VCaP (cell line): ENCODE results near the gene MTFMT.

Source experiments
- H3K27ac ChIP-seq: fragments of 450-650 bp; 2 replicates; pipeline ENCODE4 v1.5.1; 2017
- TF ChIP-seq, protein P1 (sequence below): fragments of 450-650 bp; conservative IDR thresholded peaks from 2 replicates; pipeline ENCODE4 v1.5.1; 2017; ENCODE audit warnings: mild to moderate bottlenecking, moderate library complexity

MTFMT gene

DNA sequence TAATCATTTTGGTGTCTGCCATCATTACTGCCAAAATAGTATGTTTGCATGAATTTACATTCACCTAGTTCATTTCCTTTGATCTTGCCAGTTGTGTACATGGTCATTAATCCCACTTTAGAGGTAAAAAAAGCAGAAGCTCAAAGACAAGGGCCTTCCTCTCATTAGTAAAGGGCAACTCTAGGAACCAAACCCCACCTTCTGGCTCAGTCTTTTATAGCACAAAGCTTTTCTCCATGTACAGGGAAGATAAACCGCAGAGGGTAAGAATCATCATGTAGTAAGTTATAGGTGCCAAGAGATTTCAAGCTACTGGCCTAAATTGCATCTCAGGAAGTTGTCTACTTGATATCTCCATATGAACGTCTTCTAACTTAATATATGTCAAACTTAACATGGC is 20.5 kb downstream of the MTFMT start:
- TF ChIP-seq, protein P1, sequence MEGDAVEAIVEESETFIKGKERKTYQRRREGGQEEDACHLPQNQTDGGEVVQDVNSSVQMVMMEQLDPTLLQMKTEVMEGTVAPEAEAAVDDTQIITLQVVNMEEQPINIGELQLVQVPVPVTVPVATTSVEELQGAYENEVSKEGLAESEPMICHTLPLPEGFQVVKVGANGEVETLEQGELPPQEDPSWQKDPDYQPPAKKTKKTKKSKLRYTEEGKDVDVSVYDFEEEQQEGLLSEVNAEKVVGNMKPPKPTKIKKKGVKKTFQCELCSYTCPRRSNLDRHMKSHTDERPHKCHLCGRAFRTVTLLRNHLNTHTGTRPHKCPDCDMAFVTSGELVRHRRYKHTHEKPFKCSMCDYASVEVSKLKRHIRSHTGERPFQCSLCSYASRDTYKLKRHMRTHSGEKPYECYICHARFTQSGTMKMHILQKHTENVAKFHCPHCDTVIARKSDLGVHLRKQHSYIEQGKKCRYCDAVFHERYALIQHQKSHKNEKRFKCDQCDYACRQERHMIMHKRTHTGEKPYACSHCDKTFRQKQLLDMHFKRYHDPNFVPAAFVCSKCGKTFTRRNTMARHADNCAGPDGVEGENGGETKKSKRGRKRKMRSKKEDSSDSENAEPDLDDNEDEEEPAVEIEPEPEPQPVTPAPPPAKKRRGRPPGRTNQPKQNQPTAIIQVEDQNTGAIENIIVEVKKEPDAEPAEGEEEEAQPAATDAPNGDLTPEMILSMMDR, result no peak
- H3K27ac ChIP-seq, result no peak overlapping the region

- TF ChIP-seq, protein P1, result no peak
- H3K27ac ChIP-seq, result no peak overlapping the region
Observed at GRCh38 chr15:65006876-65007275, 22.6 kb downstream of the MTFMT start.

DNA sequence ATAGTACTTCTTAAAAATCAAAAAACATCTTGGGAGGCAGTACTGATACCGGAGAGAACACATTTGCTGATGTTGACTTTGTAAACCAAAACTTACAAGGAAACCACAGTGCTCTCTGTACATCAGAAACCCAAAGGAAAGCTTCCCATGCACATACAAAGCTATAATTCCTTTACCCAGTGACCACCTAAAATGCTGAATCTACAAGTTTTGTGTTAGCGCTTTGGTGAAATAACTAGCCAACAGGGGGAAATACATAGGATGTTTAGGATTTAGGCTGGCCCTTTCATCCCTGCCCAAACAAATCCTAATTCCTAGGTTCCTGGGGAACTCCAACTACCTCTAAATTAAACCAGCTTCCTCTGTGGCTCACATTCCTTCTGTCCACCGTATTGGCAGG is 24.4 kb downstream of the MTFMT start:
- TF ChIP-seq, protein P1, result no peak
- no peak overlapping the region for H3K27ac ChIP-seq

DNA sequence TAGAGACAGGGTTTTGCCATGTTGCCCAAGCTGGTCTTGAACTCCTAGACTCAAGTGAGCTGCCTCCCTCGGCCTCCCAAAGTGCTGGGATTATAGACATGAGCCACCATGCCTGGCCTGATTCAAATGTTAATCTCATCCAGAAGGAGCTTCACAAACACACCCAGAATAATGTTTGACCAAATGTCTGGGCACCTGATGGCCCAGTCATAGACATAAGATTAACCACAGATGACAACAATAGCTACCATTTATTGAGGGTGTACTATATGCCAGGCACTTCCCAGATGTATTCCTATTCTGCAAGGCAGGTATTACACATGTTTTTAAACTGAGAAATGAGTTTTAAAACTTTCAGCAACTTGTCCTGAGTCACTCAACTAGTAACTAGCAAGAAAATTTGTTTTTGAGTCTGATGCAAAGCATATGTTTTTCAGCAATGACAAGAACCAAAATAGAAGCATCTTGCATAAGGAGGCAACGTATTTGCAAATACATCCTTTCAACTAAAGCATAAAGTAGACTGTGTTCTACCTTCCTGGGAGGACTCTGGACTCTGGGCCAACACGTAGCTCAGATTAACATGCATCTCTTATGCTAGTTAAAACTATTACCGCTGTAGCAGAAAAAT is 31.6 kb downstream of the MTFMT start:
- no peak overlapping the region for H3K27ac ChIP-seq
- TF ChIP-seq, protein P1, result no peak

DNA sequence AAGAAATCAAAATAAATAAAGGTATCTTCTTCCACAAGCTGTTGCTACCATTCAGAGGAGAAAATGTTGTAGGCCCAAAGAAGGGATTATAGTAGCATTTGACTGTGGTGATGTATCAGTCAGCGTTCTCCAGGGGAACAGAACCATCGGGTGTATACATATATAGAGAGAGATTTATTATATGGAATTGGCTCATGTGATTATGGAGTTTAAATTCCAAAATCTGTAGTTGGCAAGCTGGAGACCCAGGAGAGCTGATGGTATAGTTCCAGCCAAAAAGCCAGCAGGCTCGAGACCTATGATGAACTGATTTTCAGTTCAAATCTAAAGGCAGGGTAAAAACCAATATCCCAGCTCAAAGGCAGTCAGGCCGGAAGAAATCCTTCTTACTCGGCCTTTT is 32.4 kb downstream of the MTFMT start:
- H3K27ac ChIP-seq, result no peak overlapping the region
- TF ChIP-seq, protein P1, result no peak

DNA sequence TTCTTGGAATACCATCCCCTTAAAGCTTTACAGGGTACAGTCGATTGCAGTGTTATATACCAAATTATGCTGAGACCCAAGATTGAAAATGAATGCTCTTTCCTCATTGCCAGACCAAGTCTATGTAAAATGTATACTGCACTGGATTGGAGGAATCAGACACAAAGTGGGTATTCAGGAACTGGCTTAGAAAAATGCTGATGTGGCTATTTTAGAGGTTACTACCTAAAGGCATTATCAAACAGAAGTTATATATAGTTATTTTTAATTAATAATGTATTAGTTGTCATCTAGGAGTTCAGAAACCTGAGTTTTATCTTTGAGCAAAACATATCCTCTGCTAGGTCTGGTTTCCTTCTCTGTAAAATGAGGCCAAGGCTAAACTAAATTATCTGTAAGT is 36.1 kb downstream of the MTFMT start:
- TF ChIP-seq, protein P1, result no peak
- no peak overlapping the region for H3K27ac ChIP-seq

GRCh38 chr15:64991536-64992135 is 37.8 kb downstream of the MTFMT start:
- peak overlapping the region; percentile 93; the same call in 1 of the 2 replicates for H3K27ac ChIP-seq
- TF ChIP-seq, protein P1, result no peak
